GM12873 (cell line): ENCODE data around the gene CIART.

Source experiments
- TF ChIP-seq, protein P1 (sequence below): IDR thresholded peaks from 2 replicates; pipeline ENCODE4 v1.5.1; 2012; ENCODE audit warnings: low read depth, mild to moderate bottlenecking, moderate library complexity, low read length, control low read depth; ENCODE audit not compliant: insufficient read depth; ENCODE audit errors: missing control alignments

Gene CIART

DNA sequence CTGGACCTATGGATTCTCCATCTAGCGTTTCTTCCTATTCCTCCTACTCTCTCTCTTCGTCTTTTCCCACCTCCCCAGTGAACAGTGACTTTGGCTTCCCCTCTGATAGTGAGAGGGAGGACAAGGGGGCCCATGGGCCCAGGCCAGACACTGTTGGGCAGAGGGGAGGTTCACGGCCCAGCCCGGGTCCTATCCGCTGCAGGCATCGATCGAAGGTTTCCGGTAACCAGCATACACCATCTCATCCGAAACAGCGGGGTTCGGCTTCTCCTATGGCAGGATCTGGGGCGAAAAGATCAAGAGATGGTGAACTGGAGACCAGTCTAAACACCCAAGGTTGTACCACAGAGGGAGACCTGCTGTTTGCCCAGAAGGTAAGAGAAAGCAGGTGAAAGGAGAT lies 906 bp downstream of the CIART start:
- TF ChIP-seq, protein P1, sequence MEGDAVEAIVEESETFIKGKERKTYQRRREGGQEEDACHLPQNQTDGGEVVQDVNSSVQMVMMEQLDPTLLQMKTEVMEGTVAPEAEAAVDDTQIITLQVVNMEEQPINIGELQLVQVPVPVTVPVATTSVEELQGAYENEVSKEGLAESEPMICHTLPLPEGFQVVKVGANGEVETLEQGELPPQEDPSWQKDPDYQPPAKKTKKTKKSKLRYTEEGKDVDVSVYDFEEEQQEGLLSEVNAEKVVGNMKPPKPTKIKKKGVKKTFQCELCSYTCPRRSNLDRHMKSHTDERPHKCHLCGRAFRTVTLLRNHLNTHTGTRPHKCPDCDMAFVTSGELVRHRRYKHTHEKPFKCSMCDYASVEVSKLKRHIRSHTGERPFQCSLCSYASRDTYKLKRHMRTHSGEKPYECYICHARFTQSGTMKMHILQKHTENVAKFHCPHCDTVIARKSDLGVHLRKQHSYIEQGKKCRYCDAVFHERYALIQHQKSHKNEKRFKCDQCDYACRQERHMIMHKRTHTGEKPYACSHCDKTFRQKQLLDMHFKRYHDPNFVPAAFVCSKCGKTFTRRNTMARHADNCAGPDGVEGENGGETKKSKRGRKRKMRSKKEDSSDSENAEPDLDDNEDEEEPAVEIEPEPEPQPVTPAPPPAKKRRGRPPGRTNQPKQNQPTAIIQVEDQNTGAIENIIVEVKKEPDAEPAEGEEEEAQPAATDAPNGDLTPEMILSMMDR, result no peak

DNA sequence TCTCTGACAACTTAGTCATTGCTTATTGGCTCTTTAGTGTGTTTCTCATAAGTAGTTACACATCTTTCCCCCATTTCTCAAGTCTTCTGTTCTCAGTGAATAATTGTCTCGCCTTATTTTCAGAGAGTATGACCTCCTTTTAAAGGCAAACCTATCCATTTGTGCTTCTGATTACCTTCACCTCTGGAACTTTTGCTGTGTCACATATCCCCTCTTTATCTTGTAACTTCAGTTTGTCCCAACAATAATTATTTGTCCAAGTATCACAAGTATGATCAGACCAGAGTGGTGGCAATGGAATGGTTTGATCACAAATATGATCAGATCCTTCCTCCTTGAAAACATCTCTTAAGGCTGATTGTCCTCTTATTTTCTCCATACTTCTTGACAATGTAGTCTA lies 6.0 kb downstream of the CIART start:
- TF ChIP-seq, protein P1, result no peak

DNA sequence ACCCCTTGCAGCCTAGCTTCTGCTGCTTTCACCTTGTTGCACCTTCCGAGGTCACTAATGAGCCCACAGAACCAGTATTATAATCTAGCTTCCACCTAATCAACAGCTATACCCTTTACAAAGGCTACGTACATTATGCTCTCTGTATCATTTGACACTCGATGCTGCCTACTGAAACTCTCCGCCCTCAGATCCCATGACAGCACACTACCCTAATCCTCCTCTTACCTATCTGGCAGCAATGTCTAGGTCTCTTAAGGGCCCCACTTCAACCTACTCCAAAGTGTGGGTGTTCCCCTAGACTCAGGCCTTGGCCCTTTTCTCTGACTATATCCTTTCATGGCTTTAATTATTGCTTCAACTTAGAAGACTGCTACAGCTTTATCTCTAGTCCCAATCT lies 6.5 kb downstream of the CIART start:
- TF ChIP-seq, protein P1, result no peak

DNA sequence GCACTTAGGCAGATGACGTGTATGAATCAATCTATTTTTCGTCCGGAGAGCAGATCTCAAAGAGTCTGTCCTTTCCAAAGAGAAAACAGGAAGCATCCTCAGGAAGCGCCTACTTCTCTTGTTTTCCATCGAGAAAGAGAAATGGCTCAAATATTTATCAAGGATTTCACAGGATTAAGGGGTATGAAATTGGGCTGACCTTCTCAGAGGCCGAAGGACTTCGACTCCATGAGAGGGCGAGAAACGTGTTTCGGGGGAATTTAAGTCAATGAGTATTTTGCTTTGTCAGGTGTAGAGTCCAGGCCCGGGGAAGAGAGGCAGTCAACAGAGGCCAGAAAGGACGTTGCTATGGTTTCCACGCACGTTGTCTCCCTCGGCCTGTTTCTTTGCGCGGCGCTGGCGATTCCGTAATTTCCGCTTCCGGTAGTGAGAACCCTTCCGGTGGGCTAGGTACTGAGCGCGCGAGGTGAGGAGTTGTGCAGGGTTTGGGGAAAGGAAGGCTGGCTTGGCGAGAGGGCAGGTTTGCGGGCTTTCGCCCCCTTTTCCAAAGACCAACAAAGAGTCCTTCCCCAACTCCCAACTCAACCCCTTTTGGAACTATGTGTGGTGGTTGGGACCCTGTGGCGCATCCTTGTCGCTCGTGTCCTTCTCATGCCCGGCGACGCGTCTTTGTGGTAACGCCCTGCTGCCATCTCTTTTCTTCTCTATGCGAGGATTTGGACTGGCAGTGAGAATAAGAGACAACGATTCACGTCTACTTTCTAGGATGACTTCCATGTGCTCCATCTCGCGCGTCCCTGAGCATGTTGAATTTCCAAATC lies 11.3 kb downstream of the CIART start, which contains the start of gene MRPS21:
TSS of gene MRPS21 (plus strand) at position 429 of the 821 bp plus-strand sequence. CDS start 506 bp downstream, outside the sequence.
- TF ChIP-seq, protein P1, result no peak

DNA sequence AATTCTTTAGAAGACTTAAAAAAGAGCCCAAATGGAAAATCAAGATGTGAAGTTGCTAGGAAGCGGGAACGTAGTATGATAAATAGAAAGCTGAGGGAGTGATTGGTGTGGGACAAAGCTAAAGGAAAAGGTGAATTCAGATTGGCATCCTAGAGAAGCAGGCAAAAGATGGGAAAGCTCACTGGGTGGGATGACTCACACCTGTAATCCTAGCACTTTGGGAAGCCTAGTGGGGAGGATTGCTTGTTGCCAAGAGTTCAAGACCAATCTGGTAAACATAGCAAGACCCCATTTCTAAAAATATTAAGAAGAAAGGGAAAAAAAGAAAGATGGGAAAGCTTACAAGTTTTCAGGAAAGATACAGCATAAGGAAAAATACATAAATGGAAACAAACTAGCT lies 13.1 kb downstream of the CIART start:
- TF ChIP-seq, protein P1, result no peak

DNA sequence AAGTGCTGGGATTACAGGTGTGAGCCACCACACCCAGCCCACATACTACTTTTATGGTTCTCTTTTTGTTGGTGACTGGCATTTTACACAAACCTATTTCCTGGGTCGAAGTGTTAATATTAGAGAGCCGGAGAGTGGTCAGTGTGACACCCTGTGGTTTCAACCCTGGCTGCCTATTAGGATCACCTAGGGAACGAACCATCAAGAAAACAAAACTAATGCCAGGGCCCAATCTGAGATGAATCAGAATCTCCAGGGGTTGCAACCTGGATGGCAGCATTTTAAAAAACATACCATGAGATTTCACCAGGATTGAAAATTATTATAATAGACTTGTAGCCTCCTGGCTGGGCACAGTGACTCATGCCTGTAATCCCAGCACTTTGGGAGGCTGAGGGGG lies 17.4 kb downstream of the CIART start:
- TF ChIP-seq, protein P1, result no peak

DNA sequence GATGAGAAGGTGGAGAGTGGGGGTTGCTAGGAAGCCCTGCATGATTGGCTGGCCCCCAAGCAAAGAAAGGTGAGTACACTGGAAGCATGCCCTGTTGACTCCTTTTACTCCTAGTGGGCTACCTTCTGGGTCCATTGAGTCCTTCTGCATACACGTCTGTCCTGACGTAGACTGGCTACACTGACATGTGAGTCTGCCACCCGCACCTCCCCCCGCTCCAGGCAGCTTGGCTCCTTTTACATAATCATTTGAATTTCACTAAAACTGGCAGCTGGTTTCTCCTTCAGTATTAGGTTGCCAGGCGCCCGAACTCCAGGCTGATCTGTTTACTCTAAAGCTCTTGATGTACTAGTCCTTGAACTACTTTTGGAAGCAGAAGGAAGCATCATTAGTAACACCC lies 20.0 kb downstream of the CIART start:
- TF ChIP-seq, protein P1, result no peak
